HFFc6 (cell line): ENCODE measurements around the gene OSBPL10. TPM values are rescaled to one million over a fixed set of nuclear protein-coding genes. Genes with fewer than 3 reads are reported as not detected.

ENCODE experiments used
- DNase-seq: peaks from one replicate; pipeline ENCODE4 v3.0.0-alpha.2; 2018
- H3K27ac Mint-ChIP-seq: 2 replicates; pipeline ENCODE4 v1.8.0; 2020; ENCODE audit warnings: mild to moderate bottlenecking, mixed read lengths
- H3K27me3 Mint-ChIP-seq: 2 replicates; pipeline ENCODE4 v1.8.0; 2021; ENCODE audit warnings: mild to moderate bottlenecking, moderate library complexity, mixed read lengths; ENCODE audit not compliant: insufficient read depth
- H3K36me3 Mint-ChIP-seq: 2 replicates; pipeline ENCODE4 v1.8.0; 2021; ENCODE audit warnings: low read depth, mixed read lengths
- H3K4me1 Mint-ChIP-seq: 2 replicates; pipeline ENCODE4 v1.8.0; 2020; ENCODE audit warnings: low read depth, mixed read lengths
- H3K4me3 Mint-ChIP-seq: 2 replicates; pipeline ENCODE4 v1.8.0; 2020; ENCODE audit warnings: mild to moderate bottlenecking, moderate library complexity, mixed read lengths
- H3K9me3 Mint-ChIP-seq: 2 replicates; pipeline ENCODE4 v1.8.0; 2020; ENCODE audit warnings: mild to moderate bottlenecking, mixed read lengths
- CTCF ChIP-seq: fragments of 200-600 bp; sonication (generic); IDR thresholded peaks from 2 replicates; pipeline ENCODE4 v1.5.0; 2021; ENCODE audit warnings: antibody characterized with exemption, mild to moderate bottlenecking
- total RNA-seq, 6 experiments: library from RNA; stranded (reverse); fragmentation: NEBNext Ultra II Directional; extraction: Animal tissue kit (Norgen Biotek cat#: 25700); gene quantifications; 2 replicates in 1 of 6; 3 replicates in 5 of 6; pipeline ENCODE4 v1.2.3, GENCODE V29; 2021

The OSBPL10 gene
- total RNA-seq, 6 experiments from 2014 or later = 7.3 to 8.9 (median 8.6) TPM

DNA sequence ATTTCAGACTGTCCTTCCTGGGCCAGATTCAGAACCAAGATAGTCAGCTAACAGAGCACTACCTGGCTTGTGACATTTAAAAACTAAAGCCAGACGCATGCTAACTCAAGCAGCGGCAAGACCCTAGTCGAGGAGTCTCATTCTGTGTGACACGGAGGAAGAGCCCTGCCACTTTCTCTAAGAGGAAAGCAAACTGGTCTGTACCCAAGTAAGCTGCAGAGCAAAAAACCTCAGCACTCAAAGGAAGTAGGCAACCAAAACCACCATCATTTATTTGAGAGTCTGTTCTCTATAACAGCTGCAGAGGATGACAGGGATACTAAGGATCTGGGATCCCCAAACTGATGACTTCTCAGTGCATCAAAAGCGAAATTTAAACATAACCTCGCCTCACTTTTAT lies 152.1 kb downstream of the OSBPL10 start:
- DNase-seq = no peak
- no peak overlapping the region for H3K27ac Mint-ChIP-seq
- no peak for TF ChIP-seq CTCF
- H3K36me3 Mint-ChIP-seq = no peaks in the 10 kb centered on the region
- H3K4me1 Mint-ChIP-seq = no peaks in the 10 kb centered on the region
- no peaks in the 10 kb centered on the region; the same call in 1 of the 2 replicates for H3K27me3 Mint-ChIP-seq
- no peak overlapping the region for H3K4me3 Mint-ChIP-seq
- H3K9me3 Mint-ChIP-seq = no peaks in the 10 kb centered on the region

GRCh38 chr3:31828007-31828406 lies 153.1 kb downstream of the OSBPL10 start:
- Mint-ChIP-seq H3K4me3 (no peak overlapping the region), H3K27me3 (no peaks in the 10 kb centered on the region), H3K36me3 (no peaks in the 10 kb centered on the region), H3K9me3 (no peaks in the 10 kb centered on the region), H3K27ac (no peak overlapping the region), H3K4me1 (no peaks in the 10 kb centered on the region)
- no peak for DNase-seq
- no peak for TF ChIP-seq CTCF

- DNase-seq = no peak
- Mint-ChIP-seq H3K9me3 (no peaks in the 10 kb centered on the region), H3K4me3 (no peak overlapping the region), H3K27ac (no peak overlapping the region), H3K36me3 (no peaks in the 10 kb centered on the region), H3K27me3 (no peaks in the 10 kb centered on the region; the same call in 1 of the 2 replicates), H3K4me1 (no peaks in the 10 kb centered on the region)
- no peak for TF ChIP-seq CTCF
Measured at GRCh38 chr3:31823184-31823583, 157.9 kb downstream of the OSBPL10 start.

GRCh38 chr3:31821118-31821517 lies 159.9 kb downstream of the OSBPL10 start:
- Mint-ChIP-seq H3K27ac (no peak overlapping the region), H3K27me3 (no peaks in the 10 kb centered on the region; the same call in 1 of the 2 replicates), H3K36me3 (no peaks in the 10 kb centered on the region), H3K4me1 (no peaks in the 10 kb centered on the region), H3K9me3 (no peaks in the 10 kb centered on the region), H3K4me3 (no peak overlapping the region)
- TF ChIP-seq CTCF = no peak
- no peak for DNase-seq

DNA sequence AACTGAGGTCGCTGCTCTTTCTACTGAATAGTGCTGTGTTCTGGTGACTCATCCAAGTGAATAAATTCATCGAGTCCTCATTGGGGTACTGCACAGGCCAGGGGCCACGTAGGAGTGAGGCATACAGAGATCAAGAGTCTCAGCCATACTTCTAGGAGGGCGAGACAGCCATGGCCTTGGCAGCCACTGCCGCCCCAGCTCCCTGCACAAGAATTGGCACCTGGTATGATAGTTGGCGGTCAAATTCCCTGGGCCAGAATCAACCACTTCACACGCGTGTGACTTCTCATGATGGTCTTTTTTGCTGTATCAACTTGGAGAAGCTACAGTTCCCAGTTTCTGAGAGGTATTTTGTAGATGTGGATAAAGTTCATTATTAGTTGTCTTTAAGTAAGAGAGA lies 161.6 kb downstream of the OSBPL10 start:
- no peaks in the 10 kb centered on the region; the same call in 1 of the 2 replicates for H3K27me3 Mint-ChIP-seq
- no peaks in the 10 kb centered on the region for H3K4me1 Mint-ChIP-seq
- H3K36me3 Mint-ChIP-seq = no peaks in the 10 kb centered on the region
- TF ChIP-seq CTCF = no peak
- no peak for DNase-seq
- H3K4me3 Mint-ChIP-seq = no peak overlapping the region
- no peak overlapping the region for H3K27ac Mint-ChIP-seq
- no peaks in the 10 kb centered on the region for H3K9me3 Mint-ChIP-seq

GRCh38 chr3:31817411-31817966 lies 163.6 kb downstream of the OSBPL10 start:
- peaks cover under 1% of the 10 kb centered on the region for H3K27me3 Mint-ChIP-seq
- no peaks in the 10 kb centered on the region for H3K4me1 Mint-ChIP-seq
- H3K36me3 Mint-ChIP-seq = no peaks in the 10 kb centered on the region
- DNase-seq = no peak
- no peak for TF ChIP-seq CTCF
- no peaks in the 10 kb centered on the region for H3K9me3 Mint-ChIP-seq
- H3K4me3 Mint-ChIP-seq = no peak overlapping the region
- no peak overlapping the region for H3K27ac Mint-ChIP-seq
